PC-9 (cell line): Measurements from ENCODE around the gene ZNF300. TPM values are rescaled to one million over a fixed set of nuclear protein-coding genes. Genes with fewer than 3 reads are reported as not detected.

ENCODE experiments used
- BruUV-seq: library from RNA; stranded (reverse); fragments of 400-500 nt; replicated peaks from 2 replicates; lab custom pipeline; 2021; lab: Mats Ljungman, UMichigan
- CTCF ChIA-PET: fragments of 300-600 bp; sonication (Branson Sonifier 250); formaldehyde crosslinking; loops from one replicate; lab custom pipeline; 2022; ENCODE audit warnings: antibody characterized with exemption; lab: Charles Lee
- POLR2A ChIA-PET: fragments of 300-600 bp; sonication (Branson Sonifier 250); formaldehyde crosslinking; loops from one replicate; lab custom pipeline; 2022; ENCODE audit warnings: antibody characterized with exemption; ENCODE audit not compliant: unreplicated experiment; lab: Charles Lee
- DNase-seq, 2 experiments: peaks; one replicate each; pipeline versions ENCODE4 v3.0.0 to v3.0.0-alpha.2; 2015 to 2022; ENCODE audit warnings: mixed read lengths in 1 of 2
- H2AFZ ChIP-seq: fragments of 200-600 bp; sonication (generic); 2 replicates; pipeline ENCODE4 v1.8.1; 2017; ENCODE audit warnings: antibody characterized with exemption
- H3F3A ChIP-seq: fragments of 200-600 bp; sonication (generic); 2 replicates; pipeline ENCODE4 v1.8.1; 2017; ENCODE audit warnings: antibody characterized with exemption, mild to moderate bottlenecking, low read depth; ENCODE audit not compliant: insufficient read depth
- H3K27ac ChIP-seq: fragments of 200-600 bp; sonication (generic); 2 replicates; pipeline ENCODE4 v1.6.1; 2016; ENCODE audit warnings: mixed run types
- H3K27me3 ChIP-seq: fragments of 200-600 bp; sonication (generic); 2 replicates; pipeline ENCODE4 v1.6.1; 2016; ENCODE audit warnings: low read depth, mixed run types; ENCODE audit not compliant: insufficient read depth
- H3K36me3 ChIP-seq: fragments of 200-600 bp; sonication (generic); 2 replicates; pipeline ENCODE4 v1.6.1; 2016; ENCODE audit warnings: low read depth, mixed run types
- H3K4me1 ChIP-seq: fragments of 200-600 bp; sonication (generic); replicated peaks from 2 replicates; pipeline ENCODE4 v1.6.1; 2016; ENCODE audit warnings: mixed run types; ENCODE audit not compliant: insufficient read depth
- H3K4me2 ChIP-seq: fragments of 200-600 bp; sonication (generic); 2 replicates; pipeline ENCODE4 v1.6.1; 2017; ENCODE audit warnings: mixed run types
- H3K4me3 ChIP-seq: fragments of 200-600 bp; sonication (generic); 2 replicates; pipeline ENCODE4 v1.6.1; 2016; ENCODE audit warnings: mixed run types
- H3K79me2 ChIP-seq: fragments of 200-600 bp; sonication (generic); 2 replicates; pipeline ENCODE4 v1.6.1; 2017; ENCODE audit warnings: low read depth, mixed run types
- H3K9me2 ChIP-seq: fragments of 200-600 bp; sonication (generic); 2 replicates; pipeline ENCODE4 v1.8.1; 2017; ENCODE audit warnings: mild to moderate bottlenecking; ENCODE audit not compliant: insufficient read depth
- H3K9me3 ChIP-seq: fragments of 200-600 bp; sonication (generic); 2 replicates; pipeline ENCODE4 v1.8.1; 2016; ENCODE audit warnings: low read depth; ENCODE audit not compliant: insufficient read depth
- H4K20me1 ChIP-seq: fragments of 200-600 bp; sonication (generic); 2 replicates; pipeline ENCODE4 v1.8.1; 2017; ENCODE audit not compliant: insufficient read depth
- CTCF ChIP-seq: fragments of 200-600 bp; sonication (generic); conservative IDR thresholded peaks from 2 replicates; pipeline ENCODE4 v1.6.1; 2017; ENCODE audit warnings: mixed run types, antibody characterized with exemption, mild to moderate bottlenecking, moderate library complexity
- EZH2 ChIP-seq: fragments of 200-600 bp; sonication (generic); IDR thresholded peaks from 2 replicates; pipeline ENCODE4 v1.8.0; 2017; ENCODE audit warnings: antibody characterized with exemption, low read depth
- intact Hi-C: fragments of 100-400 bp; cut with micrococcal nuclease; formaldehyde crosslinking; loops from one replicate; pipeline ENCODE4 v1.10.0; 2022; ENCODE audit not compliant: unreplicated experiment
- total RNA-seq: library from RNA; stranded (reverse); gene quantifications from 2 replicates; pipeline ENCODE4 v1.2.3, GENCODE V29; 2021

Gene ZNF300
- total RNA-seq, 1 experiment from 2014 or later, result 4.1 TPM

- H3K27ac ChIP-seq, result no peak overlapping the region
- CTCF ChIA-PET, result no interaction called here
- no peaks in the 10 kb centered on the region for H3K27me3 ChIP-seq
- H3K9me2 ChIP-seq, result no peaks in the 10 kb centered on the region
- intact Hi-C loops, result no loop called here
- peaks cover under 1% of the 10 kb centered on the region; the same call in 1 of the 2 replicates for H3F3A ChIP-seq
- H4K20me1 ChIP-seq, result no peaks in the 10 kb centered on the region
- no peak overlapping the region for H3K4me3 ChIP-seq
- BruUV-seq, result no TSS peak
- TF ChIP-seq CTCF (no peak), EZH2 (no peak)
- H3K4me2 ChIP-seq, result no peak overlapping the region
- H3K79me2 ChIP-seq, result no peaks in the 10 kb centered on the region
- 0 out of 2 replicates have a peak, but pooled peaks cover 6% of the 10 kb centered on the region for H3K4me1 ChIP-seq
- no peak overlapping the region for H2AFZ ChIP-seq
- peaks cover 62% of the 10 kb centered on the region for H3K36me3 ChIP-seq
- H3K9me3 ChIP-seq, result peaks cover 79% of the 10 kb centered on the region
- POLR2A ChIA-PET, result no interaction called here
- no peak for DNase-seq
Measured at GRCh38 chr5:150901446-150901845, 3.3 kb downstream of the ZNF300 start.

GRCh38 chr5:150895431-150896428, 9.1 kb downstream of the ZNF300 start:
- no peaks in the 10 kb centered on the region for H4K20me1 ChIP-seq
- H3K79me2 ChIP-seq, result no peaks in the 10 kb centered on the region
- no peaks in the 10 kb centered on the region for H3K9me2 ChIP-seq
- peaks cover 44% of the 10 kb centered on the region for H3K36me3 ChIP-seq
- H3K4me2 ChIP-seq, result no peak overlapping the region
- POLR2A ChIA-PET, result no interaction called here
- H2AFZ ChIP-seq, result no peak overlapping the region
- H3F3A ChIP-seq, result peaks cover 8% of the 10 kb centered on the region; the same call in 1 of the 2 replicates
- H3K27ac ChIP-seq, result no peak overlapping the region
- no TSS peak for BruUV-seq
- H3K4me3 ChIP-seq, result no peak overlapping the region
- H3K27me3 ChIP-seq, result no peaks in the 10 kb centered on the region
- H3K9me3 ChIP-seq, result peaks cover 90% of the 10 kb centered on the region
- intact Hi-C loops, result no loop called here
- TF ChIP-seq EZH2, result no peak
- TF ChIP-seq CTCF, result no peak
- H3K4me1 ChIP-seq, result no peaks in the 10 kb centered on the region
- no peak for DNase-seq
- CTCF ChIA-PET, result interaction anchor here (1.2 kb wide), 1 partner anchor 94 kb away, joined by 3 read pairs; no protein-coding TSS in a partner anchor

GRCh38 chr5:150879358-150879757, 25.4 kb downstream of the ZNF300 start:
- TF ChIP-seq EZH2, result no peak
- TF ChIP-seq CTCF, result no peak
- no peak overlapping the region for H3K4me2 ChIP-seq
- BruUV-seq, result no TSS peak
- H3K9me2 ChIP-seq, result no peaks in the 10 kb centered on the region
- H3K27ac ChIP-seq, result no peak overlapping the region
- H3K36me3 ChIP-seq, result no peaks in the 10 kb centered on the region
- H3K27me3 ChIP-seq, result no peaks in the 10 kb centered on the region
- no peaks in the 10 kb centered on the region for H3K79me2 ChIP-seq
- no peaks in the 10 kb centered on the region for H3K4me1 ChIP-seq
- no peaks in the 10 kb centered on the region for H3F3A ChIP-seq
- H3K4me3 ChIP-seq, result no peak overlapping the region
- no peaks in the 10 kb centered on the region; the same call in 1 of the 2 replicates for H3K9me3 ChIP-seq
- H4K20me1 ChIP-seq, result no peaks in the 10 kb centered on the region
- DNase-seq, result no peak
- no peak overlapping the region for H2AFZ ChIP-seq
- CTCF ChIA-PET, result no interaction called here
- POLR2A ChIA-PET, result no interaction called here
- intact Hi-C loops, result no loop called here
